Measurements from ENCODE around the gene QRFP.
"Not testable (repeated sequence)": the region's sequence is repeated elsewhere in the genome, so short reads cannot be mapped to it uniquely, and the experiment has no call there.

QRFP gene

DNA sequence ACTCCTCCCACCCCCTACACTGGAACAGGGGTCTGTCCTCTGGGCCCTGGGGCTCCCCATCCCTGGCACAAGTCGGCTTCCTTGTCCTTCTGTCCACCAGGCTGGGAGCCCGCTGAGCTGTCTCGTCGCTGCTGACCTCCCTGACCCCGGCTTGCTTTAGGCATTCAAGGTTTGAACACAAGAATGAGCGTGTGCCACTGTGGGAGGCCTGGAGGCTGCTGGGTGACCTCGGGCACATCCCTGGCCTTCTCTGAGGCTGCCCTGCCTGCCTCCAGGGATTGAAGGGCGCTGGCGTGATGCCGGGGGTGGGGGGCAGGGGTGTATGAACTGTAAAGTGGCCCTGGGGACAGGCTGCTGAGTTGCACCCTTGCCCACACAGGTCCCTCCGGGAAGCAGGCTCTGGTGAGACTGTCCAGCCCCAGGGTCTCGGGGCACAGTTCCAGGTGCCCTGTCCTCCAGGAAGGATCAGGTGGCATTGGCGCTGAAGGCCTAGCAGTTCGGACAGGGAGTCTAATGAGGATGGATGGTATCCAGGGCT lies 24.2 kb upstream of the QRFP start:
- in situ Hi-C loops (cut with MboI; ENCODE audit: low sequenced_read_pairs): no loop called here

DNA sequence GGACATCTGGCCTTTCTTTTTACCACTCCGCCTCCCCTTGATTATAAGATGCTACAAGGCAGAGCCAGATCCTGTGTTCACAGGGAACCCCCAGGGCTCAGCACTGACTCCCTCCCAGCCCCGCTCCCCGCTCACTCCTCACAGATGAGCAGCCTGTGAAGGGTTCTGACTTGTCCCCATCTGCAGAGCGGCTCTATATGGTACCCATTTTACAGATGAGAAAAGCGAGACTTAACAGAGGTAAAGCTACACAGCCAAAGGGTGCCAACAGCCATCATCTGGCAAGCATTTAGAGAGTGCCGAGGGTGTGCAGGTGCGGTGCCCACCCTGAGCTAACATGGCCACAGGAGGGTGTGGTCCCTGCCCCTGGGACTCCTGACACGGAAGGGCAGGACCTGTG lies 23.6 kb upstream of the QRFP start:
- in situ Hi-C loops (cut with MboI; ENCODE audit: low sequenced_read_pairs): no loop called here

DNA sequence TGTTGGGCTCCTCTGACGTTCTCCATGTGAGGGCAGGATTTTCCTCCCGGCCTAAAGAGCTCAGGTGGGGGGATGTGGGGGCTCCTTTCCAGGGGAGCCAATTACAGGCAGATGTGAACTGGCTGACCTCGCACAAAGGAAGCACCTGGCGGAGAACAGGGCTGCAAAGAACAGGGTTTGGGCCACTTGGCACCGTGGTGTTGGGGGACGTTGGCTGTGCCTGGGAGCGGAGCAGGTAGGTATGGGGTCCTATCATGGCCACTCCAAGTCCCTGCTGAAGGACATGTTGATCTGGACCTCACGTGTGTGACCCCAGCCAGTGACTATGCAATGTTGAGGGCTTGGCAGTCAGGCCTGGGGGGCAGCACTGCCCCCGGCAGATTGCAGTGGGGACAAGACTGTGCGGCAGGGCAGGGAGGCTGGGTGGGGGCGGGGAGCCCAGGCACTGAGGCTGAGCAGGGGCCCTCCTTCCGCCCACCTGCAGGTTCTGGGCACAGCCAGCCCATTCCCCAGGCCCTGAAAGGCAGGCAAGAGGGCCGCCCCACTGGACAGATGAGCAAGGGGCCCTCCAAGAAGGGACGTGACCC lies 23.0 kb upstream of the QRFP start:
- in situ Hi-C loops (cut with MboI; ENCODE audit: low sequenced_read_pairs): no loop called here

DNA sequence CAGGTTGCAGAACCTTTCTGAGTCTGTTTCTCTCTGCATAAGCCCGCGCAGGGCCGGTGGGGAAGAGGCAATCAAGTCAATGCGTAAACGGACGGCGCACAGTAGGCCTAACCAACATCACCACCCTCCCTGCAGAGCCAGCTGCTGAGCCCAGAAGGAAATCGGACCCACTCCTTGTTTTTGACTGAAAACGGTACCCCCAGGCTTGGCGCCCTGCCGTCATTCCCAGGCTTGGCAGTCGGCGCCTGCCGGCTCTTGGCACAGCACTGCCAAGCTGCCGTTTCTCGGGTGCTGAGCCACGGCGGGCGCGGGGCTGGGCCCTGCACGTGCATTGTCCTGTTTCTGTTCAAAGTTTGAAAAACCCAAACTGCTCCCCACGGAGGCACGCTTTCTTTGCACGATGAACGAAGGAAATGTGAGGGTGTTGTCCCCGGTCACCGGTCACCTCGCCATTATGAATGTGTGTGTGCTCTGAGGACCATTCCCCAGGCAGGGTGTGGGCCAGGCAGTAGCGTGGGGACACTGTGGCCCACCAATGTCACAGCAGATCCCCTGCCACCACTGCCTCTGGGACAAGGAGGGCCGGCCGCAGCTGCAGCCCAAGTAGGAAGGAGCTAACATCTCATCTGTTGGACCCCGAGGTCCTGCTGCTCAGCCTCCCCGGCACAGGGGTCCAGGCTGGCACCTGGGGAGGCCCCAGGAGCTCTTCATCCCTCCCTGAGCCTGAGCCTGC lies 22.4 kb upstream of the QRFP start:
- in situ Hi-C loops (cut with MboI; ENCODE audit: low sequenced_read_pairs): no loop called here

DNA sequence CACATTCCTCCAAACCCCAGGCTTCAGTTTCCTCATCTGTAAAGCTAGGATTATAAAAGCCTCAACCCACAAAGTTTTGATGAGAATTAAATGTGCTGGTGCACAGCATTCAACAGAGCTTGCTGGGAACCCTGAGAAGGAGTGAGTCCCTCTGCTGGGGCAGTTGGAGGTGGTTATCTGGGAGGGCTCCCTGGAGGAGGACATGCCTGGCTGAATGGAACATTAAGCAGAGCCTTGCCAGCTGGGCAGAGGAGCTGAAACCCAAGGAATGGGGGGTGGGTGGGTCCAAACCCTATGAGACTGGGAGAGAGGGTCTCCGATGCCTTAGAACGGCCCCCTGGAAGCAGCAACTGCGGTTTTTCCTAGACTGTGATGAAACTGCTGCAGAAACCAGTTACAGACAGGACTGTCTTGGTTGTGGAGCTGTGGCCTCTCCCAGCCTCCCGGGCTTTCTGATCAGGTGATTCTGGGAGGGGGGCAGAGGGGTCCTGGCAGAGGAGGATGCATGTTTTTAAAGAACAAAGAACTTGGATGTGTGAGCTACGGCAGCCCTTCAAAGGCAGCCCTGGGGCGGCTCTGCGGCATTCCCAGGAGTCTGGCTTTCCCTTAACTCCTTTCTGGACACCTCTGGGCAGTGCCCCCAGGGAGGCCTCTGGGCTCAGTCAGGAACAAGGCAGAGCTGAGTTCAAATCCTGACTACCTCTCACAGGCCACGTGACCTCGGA lies 21.7 kb upstream of the QRFP start:
- in situ Hi-C loops (cut with MboI; ENCODE audit: low sequenced_read_pairs): no loop called here

DNA sequence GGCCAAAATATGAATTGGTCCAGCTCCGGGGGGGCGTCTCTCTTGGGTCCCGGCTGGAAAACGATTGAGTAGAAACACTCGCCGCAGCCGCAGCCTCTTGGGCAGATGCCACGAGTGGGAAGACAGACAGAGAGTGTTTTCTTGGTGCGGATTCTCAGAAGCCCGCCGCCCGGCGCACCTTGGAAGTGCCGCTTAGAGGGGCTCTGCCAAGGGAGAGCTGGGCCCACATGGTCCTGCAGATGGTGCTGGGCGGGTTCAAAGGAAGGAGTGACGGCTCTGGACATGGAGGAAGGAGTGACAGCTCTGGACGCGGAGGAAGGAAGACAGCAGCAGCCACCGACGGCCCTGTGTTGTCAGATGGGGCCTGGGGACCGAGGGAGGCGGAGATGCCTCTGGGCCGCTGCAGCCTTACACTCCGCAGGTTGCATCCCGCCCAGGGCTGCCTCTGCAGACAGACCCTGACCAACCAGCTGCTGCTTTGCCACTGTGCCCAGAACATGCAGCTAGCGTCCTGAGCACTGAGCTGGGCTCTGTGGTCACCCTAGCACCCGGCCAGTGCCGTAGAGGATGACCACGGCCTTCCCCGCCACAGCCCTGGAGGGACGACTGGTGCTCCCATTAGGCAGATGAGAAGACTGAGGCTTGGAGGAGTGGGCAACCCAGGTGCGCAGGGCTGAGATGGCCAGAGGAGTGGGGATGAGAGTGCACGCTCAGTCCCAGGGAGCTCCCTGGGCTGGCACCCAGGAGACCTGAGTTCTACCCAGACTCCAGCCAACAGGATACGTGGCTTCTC lies 20.8 kb upstream of the QRFP start:
- in situ Hi-C loops (cut with MboI; ENCODE audit: low sequenced_read_pairs): no loop called here

DNA sequence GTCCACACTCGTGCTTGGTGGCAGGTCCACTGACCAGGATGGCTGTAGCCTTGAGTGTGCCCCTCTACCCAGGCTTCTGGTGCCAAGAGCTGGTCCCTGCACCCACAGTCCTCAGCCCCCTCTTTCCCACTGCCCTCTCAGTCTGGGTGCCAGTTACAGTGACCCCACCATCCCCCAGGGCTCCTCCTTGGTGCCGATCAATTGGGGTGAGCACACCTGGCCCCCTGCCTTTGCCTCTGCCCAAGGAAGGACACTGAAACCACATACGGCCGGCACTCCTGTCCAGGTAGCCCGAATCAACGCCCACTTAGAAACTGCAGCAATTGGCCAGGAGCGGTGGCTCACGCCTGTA lies 18.5 kb upstream of the QRFP start:
- in situ Hi-C loops (cut with MboI; ENCODE audit: low sequenced_read_pairs): no loop called here

DNA sequence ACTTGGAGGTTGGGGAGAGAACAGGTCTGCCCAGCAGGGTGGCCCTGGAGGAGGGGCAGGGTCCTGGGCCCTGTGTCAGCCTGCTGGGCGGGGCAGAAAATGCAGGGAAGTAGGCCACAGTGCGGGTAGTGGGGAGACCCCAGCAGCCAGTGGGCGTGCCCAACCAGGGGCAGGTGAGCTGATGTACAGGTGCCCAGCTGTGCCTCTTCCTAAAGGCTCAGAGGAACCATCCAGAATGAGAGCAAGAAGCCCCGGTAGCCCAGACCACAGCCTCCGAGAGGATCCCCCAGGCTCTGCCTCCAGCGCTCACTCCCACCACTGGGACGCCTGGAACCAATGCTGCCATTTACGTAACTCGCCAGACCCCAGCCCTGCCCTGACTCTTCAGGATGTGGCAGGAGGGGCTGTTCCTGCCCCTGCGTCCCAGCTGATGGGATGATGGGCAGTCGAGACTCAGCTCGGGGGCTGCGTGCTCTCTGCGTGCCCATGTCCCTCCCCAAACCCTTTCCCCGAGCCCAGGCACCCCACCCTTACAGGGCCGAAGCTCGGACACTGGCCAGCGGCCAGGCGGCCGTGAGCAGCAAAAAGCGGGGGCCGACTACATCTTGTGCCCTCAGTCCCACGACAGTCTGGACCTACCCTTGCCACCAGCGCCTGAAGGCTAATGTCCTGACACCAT lies 17.9 kb upstream of the QRFP start:
- in situ Hi-C loops (cut with MboI; ENCODE audit: low sequenced_read_pairs): no loop called here

DNA sequence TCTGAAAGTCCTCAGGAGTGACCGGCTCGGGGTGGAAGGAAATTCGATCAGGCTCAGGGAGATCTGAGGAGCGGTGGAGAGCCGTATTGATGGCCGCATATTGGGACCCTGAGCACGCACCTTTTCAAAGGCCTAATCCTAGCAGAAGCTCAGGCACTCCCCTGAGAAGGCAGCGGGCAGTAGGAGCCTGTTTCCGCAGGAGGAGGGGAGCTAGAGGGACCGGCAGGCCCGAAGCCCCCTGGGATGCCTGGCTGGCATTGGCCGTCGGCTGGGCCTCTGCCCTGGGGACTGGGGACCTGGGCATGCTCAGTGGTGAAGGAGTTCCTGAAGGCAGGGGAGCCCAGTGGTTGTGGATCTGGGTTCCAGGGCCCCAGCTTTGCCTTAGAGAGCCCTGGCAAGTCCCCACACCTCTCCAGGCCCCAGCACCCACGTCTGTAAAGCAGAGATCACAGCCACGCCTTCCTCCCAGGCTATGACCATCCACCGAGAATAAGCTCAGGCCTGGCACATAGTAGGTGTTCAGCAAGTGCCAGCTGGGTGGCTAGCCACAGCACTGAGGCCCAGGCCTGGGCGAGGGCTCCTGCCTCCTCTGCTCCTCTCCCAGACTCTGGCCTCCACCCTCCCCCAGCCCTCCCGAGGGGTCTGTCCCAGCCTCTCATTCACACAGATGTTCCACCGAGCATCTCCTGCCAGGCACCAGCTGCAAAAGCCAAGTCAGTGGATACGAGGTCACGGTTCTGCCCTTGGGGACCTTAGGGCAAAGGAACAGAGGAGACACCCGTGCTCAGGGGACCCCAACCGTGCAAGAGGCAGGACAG lies 17.2 kb upstream of the QRFP start:
- in situ Hi-C loops (cut with MboI; ENCODE audit: low sequenced_read_pairs): no loop called here

DNA sequence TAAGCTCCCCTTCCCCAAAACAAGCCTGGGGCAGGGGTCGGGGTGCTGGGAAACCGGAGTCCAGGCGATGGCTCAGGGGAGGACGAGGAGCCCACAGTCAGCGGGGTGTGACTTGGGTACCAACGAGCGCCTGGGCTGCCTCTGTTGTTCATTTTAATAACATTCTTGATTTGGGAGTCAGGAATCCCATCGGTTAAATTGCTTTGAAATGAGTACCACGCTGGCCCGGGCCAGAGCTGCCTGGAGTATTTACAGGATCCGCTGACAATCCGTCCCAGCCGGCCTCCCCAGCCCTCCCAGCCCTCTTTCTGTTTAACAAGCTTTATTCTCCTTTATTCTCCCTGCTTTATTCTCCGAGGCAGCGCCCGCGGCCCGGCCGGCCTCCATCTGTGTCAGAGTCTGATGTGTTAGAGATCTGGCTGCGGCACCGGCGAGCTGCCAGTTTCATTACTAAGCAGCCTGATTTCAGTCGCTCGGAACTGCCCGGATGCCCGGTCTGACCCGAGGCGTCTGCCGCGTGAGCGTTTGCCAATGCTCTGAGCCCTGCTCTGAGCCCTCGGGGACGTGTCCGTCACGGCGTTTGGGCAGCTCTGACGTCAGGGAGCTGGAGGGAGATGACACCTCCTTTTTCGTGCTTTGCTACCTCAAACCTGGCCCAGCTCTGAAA lies 16.5 kb upstream of the QRFP start:
- in situ Hi-C loops (cut with MboI; ENCODE audit: low sequenced_read_pairs): no loop called here

DNA sequence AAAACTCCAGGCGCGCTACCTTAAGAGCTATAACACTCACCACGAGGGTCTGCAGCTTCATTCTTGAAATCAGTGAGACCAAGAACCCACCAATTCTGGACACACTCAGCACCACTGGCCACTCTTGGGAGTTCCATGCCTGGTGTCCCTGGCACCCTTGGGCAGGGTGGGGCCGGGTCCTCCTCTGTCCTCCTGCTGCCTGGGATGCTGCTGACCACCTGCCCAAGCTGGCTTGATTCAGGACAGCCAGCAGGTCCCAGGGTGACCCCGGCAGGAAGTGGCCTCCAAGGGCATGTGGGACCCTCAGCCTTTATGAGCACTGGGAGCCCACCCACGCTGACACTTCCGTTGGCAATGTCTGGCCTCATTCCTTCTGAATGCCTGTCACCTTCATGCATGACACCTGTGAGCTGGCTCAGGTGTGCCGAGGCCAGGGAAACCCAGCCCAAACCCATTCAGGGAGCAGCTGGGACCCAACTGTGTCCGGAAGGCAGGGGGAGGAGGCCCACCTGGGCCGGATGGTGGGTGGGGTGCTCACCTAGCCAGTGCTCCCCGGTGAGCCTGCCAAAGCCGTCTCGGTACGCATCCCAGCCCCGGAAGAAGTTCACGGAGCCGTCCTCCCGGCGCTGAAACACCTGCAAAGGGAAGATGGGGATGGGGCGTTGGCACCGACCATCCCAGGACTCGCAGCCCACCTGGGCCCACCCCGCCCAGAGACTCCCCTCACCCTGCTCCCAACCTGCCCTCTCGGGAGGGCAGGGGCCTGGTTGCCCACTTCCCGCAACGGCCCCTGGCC lies 14.8 kb upstream of the QRFP start:
- in situ Hi-C loops (cut with MboI; ENCODE audit: low sequenced_read_pairs): no loop called here

DNA sequence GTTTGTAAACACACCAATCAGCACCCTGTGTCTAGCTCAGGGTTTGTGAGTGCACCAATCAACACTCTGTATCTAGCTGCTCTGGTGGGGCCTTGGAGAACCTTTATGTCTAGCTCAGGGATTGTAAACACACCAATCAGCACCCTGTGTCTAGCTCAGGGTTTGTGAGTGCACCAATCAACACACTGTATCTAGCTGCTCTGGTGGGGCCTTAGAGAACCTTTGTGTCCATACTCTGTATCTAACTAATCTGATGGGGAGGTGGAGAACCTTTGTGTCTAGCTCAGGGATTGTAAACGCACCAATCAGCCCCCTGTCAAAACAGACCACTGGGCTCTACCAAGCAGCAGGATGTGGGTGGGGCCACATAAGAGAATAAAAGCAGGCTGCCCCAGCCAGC lies 14.1 kb upstream of the QRFP start:
- in situ Hi-C loops (cut with MboI; ENCODE audit: low sequenced_read_pairs): not testable (repeated sequence)

DNA sequence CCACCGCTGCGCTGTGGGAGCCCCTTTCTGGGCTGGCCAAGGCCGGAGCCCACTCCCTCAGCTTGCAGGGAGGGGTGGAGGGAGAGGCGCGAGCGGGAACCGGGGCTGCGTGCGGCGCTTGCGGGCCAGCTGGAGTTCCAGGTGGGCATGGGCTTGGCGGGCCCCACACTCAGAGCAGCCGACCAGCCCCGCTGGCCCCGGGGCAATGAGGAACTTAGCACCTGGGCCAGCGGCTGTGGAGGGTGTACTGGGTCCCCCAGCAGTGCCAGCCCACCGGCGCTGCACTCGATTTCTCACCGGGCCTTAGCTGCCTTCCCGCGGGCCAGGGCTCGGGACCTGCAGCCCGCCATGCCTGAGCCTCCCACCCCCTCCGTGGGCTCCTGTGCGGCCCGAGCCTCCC lies 13.4 kb upstream of the QRFP start:
- in situ Hi-C loops (cut with MboI; ENCODE audit: low sequenced_read_pairs): not testable (repeated sequence)

DNA sequence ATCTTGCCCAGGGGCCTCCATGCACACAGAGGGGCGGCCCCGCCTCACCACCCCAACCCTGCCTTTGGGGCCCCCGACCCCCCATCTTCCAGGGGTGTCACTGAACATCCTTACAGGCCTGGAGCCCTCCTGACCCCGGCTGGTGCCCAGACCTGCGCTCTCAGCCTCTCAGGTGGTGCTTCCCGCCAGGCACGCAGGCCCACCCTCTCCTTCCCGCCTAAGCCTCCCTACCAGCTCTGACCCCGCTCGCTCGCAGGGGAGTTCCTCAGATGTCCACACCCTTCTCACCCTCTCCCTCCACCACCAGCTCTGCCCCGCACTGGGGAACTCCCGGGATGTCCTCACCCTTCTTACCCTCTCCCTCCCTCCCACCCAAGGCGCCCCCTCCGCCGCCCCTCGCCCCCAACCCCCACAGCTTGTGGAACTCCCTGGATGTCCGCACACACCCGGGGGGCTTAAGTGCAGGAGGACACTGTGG lies 12.3 kb upstream of the QRFP start:
- in situ Hi-C loops (cut with MboI; ENCODE audit: low sequenced_read_pairs): no loop called here

DNA sequence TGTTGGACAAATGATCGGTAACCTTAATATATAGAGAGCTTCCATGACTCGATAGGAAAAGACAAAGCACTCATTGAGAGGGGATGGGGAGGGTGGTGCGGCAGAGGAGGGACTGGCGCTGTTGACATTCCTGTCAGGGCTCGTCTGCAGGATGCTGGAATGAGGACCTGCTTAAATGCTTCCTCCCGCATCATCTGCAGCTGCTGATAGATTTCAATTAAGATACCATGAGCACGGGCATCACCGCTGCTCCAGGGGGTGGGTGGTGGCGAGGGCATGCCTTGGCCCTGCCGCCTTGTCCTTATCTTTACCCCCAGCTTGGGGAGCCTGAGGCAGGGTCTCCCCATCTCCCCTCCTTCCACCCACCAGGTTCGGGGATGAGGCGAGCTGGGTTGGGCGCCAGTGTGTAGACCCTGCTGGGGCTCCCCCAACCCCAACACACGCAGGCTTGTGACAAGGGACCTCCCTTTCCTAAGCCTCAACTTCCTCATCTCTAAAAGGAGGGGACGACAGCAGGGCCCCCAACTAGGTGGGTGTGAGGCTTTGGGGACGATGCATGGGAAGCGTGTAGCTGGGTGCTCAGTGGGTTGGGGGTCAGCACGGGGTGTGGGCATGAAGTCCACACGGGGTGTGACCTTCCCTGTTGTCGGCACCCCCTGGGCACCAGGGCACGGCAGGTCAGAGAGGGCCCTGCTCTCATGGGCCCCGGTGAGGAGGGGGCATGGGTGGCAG lies 11.7 kb upstream of the QRFP start:
- in situ Hi-C loops (cut with MboI; ENCODE audit: low sequenced_read_pairs): no loop called here

DNA sequence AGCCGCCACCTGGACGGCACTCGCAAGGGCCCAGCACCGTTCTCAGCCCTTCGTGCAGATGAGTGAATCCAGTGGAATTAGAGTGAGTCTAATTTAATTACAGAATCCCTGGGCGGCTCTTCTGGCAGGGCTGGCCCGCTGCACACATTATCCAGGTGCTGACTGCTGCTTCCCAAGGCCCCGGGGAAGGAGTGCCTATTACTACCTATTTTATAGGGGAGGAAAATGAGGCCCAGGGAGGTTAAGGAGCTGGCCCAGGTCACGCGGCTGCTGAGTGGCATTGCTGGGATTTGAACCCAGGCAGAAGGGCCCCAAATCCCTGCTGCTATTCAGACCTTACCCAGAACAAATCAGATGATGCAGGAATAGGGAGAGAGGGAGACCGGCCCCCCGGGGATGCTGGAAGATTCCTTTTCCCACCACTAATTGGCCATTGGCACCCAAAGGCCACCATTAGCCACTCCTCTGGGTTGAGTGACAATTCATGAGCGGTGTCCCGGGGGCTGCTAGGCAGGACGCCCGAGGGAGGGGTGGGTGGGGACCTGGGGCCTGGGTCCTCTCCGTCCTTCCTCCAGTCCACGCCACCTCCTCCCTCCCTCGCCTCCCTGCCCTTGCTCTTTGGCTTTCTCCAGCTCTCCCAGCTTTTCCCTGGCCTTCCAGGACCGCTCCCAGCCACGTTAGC lies 10.3 kb upstream of the QRFP start:
- in situ Hi-C loops (cut with MboI; ENCODE audit: low sequenced_read_pairs): no loop called here

Data from HL-60/S4 (cell line).